Measurements from ENCODE around the gene CXCR3.

DNA sequence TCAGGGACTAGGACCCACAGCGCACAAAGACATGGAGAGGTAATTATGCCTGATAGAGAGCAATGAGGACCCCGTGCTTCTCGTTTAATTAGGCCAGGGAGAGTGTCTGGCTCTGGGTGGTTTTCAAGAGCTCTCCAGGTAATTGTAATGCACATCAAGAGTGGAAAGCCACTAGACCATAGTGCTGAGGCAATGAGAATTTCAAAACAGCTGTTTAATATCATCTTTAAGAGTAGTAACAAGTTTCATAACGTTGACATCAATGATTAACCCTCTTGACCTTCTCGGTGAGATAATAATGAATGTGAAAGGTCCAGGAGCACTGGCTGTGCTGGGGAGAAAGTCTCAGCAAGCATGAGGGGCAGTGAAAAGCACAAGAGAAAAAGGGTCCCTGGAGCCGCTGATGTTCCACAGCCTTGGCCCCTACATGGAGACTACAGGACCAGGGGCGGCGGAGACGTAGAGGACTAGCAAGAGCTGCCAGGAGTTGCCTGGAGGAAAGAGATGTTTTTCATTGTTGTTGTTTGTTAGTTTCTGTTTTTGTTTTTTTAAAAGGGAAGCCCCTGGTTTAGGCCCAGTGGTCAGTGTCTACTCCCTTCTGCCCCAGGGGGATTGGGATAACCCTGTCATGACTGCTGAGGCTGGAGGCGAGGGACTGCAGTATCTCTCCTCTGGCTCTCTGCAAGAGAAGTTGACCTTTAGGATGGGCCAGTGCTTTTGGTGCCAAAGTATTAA lies 14.8 kb upstream of the CXCR3 start:
- TF ChIP-seq CTCF (IDR thresholded peaks at IDR 0.05) (no peak), POLR2A (IDR thresholded peaks at IDR 0.05) (no peak)

Data from thyroid gland (tissue), 4 donors.